Measurements from ENCODE around the gene POLR1H. TPM values are rescaled to one million over a fixed set of nuclear protein-coding genes. Genes with fewer than 3 reads are reported as not detected.

The POLR1H gene
- total RNA-seq, 1 experiment from 2014 or later: 31.9 TPM

DNA sequence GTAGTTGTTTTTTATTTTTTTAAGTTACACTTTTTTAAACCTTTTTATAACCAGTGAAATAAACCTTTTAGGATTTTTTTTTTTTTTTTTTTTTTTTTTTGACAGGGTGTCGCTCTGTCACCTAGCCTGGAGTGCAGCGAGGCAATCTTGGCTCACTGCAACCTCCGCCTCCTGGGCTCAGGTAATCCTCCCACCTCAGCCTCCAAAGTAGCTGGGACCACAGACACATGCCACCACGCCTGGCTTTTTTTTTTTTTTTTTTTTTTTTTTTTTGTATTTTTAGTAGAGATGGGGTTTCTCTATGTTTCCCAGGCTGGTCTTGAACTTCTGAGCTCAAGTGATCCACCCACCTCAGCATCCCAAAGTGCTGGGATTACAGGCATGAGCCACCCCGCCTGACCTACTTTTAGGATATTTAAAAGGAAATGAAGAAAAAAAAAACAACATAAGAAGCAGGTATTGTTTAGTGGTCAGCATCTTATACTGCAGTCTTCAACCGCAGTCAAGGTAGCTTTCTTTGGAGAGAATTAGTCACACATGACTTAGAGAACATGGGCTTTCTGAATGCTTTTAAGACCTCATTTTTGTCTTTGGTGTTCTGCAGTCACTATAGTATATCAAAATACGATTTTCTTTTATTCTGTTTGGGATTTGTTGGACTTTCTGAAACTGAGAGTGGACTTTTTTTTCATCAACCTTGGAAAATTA is 1.6 kb downstream of the POLR1H start:
- Mint-ChIP-seq H3K4me3 (peak overlapping the region; percentile 95 to 97; a peak in 4 of 5 replicates), H3K4me1 (peaks cover 18 to 24% of the 10 kb centered on the region in 2 experiments), H3K36me3 (ENCODE audit: insufficient read depth in 1 of 3, low read depth in 3 of 3) (peaks cover 1 to 10% (median 10%) of the 10 kb centered on the region in 3 experiments; a peak in 6 of 7 replicates), H3K27ac (no peak overlapping the region), H3K9me3 (no peaks in the 10 kb centered on the region; a peak in 1 of 5 replicates), H3K27me3 (ENCODE audit: low read depth) (no peaks in the 10 kb centered on the region)
- Histone ChIP-seq H3K23ac (ENCODE audit: insufficient read length, low read depth, low read length) (no peak overlapping the region), H2AFZ (ENCODE audit: low read length) (no peak overlapping the region), H3K9me3 (ENCODE audit: control insufficient read depth, low read depth, low read length) (no peaks in the 10 kb centered on the region), H2BK12ac (ENCODE audit: insufficient read length, low read depth, low read length) (no peak overlapping the region), H2BK20ac (ENCODE audit: low read depth, low read length, poor library complexity, severe bottlenecking) (no peak overlapping the region), H3K14ac (ENCODE audit: insufficient read depth, low read length) (no peak overlapping the region), H3K18ac (ENCODE audit: insufficient read length, low read depth, low read length) (no peak overlapping the region), H3K4me2 (ENCODE audit: insufficient read depth, insufficient read length, low read length) (peak overlapping the region; percentile 86), H3K9ac (ENCODE audit: extremely low read depth, insufficient read length, low read length) (no peak overlapping the region), H3K4ac (ENCODE audit: low read depth, low read length) (no peak overlapping the region), H2AK5ac (ENCODE audit: insufficient read length, low read length) (no peak overlapping the region), H3T11ph (ENCODE audit: low read length) (no peak overlapping the region), H3K27me3 (ENCODE audit: insufficient read depth, low read length) (no peaks in the 10 kb centered on the region), H4K8ac (replicated peaks; ENCODE audit: insufficient read length, low read depth, low read length) (no peak overlapping the region), H3K56ac (ENCODE audit: insufficient read length, low read depth, low read length) (no peak overlapping the region), H3K79me2 (ENCODE audit: insufficient read depth, low read length) (no peaks in the 10 kb centered on the region), H3K23me2 (ENCODE audit: insufficient read length, low read depth, low read length, poor library complexity, severe bottlenecking) (peaks cover 26% of the 10 kb centered on the region), H3K4me1 (ENCODE audit: insufficient read depth, low read length) (0 out of 2 replicates have a peak, but pooled peaks cover 4% of the 10 kb centered on the region), H2BK5ac (ENCODE audit: insufficient read length, low read length) (no peak overlapping the region), H2BK120ac (ENCODE audit: low read depth, low read length, poor library complexity, severe bottlenecking) (no peak overlapping the region), H4K91ac (ENCODE audit: insufficient read length, low read depth, low read length) (no peak overlapping the region), H4K5ac (ENCODE audit: insufficient read length, low read depth, low read length) (no peak overlapping the region), H3K27ac (ENCODE audit: insufficient read length, low read depth, low read length) (no peak overlapping the region), H2BK15ac (ENCODE audit: low read depth, low read length) (no peak overlapping the region), H4K20me1 (ENCODE audit: control insufficient read depth, insufficient read depth, insufficient read length) (no peaks in the 10 kb centered on the region), H3K79me1 (ENCODE audit: insufficient read depth, low read depth, low read length, poor library complexity, severe bottlenecking) (no peaks in the 10 kb centered on the region)
- no peak for DNase-seq
- no CpG with 5 or more reads among the region's 7 CpGs for WGBS (ENCODE audit: extremely low coverage, insufficient read length, low lambda C conversion rate)
- TF ChIP-seq, protein P1, sequence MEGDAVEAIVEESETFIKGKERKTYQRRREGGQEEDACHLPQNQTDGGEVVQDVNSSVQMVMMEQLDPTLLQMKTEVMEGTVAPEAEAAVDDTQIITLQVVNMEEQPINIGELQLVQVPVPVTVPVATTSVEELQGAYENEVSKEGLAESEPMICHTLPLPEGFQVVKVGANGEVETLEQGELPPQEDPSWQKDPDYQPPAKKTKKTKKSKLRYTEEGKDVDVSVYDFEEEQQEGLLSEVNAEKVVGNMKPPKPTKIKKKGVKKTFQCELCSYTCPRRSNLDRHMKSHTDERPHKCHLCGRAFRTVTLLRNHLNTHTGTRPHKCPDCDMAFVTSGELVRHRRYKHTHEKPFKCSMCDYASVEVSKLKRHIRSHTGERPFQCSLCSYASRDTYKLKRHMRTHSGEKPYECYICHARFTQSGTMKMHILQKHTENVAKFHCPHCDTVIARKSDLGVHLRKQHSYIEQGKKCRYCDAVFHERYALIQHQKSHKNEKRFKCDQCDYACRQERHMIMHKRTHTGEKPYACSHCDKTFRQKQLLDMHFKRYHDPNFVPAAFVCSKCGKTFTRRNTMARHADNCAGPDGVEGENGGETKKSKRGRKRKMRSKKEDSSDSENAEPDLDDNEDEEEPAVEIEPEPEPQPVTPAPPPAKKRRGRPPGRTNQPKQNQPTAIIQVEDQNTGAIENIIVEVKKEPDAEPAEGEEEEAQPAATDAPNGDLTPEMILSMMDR (conservative IDR thresholded peaks at IDR 0.05): no peak

Measured in H9 (cell line).